K562 treated with DMSO at 1 percent for 12 hours (cell line): ENCODE results near the gene COL5A1. TPM values are rescaled to one million over a fixed set of nuclear protein-coding genes. Genes with fewer than 3 reads are reported as not detected.

ENCODE experiments used
- total RNA-seq: library from RNA; unstranded; fragments of 300-600 nt; gene quantifications from 2 replicates; pipeline ENCODE4 v1.2.3, GENCODE V29; 2022; ENCODE audit not compliant: insufficient read depth

The COL5A1 gene
- 0.15 and 0.21 TPM in 2 replicates for total RNA-seq

DNA sequence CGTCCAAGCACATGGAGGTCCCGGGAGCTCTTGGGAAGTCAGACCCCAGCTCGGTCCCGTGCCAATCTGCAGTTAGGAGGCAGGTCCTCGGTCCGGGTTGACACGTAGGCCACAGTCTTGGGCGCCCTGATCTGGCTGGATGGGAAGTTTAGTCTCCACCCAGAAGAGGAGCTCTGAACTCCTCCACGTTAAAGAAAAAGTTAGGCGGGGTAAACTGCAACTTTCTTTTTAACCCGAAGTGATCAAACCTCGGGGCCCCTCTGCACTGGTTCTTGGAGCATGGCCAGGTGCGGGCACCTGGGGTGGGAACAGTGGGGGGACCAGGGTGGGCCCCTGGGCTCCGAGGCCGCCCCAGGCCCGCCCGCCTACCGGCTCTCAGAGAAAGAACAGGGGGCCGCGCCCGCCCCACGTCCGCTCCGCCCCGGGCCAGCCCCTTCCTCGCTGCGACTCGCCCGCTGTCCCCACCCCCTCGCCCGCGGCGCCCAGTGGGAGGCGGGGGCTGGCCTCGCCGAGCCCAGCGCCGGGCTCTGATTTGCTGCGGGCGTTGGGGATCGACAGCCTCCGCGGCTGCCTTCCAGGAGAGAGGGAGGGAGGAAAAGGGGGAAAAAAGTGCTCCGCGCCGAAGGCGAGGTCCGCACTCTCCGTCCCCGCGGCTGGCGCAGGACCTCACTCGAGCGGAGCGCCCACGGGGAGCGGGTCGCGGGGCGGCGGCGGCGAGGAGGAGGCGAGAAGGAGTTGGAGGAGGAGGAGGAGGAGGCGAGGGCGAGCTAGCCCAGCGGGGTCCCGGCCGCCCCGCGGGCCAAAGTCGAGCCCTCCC is at the start of gene COL5A1:
COL5A1 (plus strand) TSS at position 631 of the 817 bp plus-strand sequence. CDS start 385 bp downstream, outside the sequence.

DNA sequence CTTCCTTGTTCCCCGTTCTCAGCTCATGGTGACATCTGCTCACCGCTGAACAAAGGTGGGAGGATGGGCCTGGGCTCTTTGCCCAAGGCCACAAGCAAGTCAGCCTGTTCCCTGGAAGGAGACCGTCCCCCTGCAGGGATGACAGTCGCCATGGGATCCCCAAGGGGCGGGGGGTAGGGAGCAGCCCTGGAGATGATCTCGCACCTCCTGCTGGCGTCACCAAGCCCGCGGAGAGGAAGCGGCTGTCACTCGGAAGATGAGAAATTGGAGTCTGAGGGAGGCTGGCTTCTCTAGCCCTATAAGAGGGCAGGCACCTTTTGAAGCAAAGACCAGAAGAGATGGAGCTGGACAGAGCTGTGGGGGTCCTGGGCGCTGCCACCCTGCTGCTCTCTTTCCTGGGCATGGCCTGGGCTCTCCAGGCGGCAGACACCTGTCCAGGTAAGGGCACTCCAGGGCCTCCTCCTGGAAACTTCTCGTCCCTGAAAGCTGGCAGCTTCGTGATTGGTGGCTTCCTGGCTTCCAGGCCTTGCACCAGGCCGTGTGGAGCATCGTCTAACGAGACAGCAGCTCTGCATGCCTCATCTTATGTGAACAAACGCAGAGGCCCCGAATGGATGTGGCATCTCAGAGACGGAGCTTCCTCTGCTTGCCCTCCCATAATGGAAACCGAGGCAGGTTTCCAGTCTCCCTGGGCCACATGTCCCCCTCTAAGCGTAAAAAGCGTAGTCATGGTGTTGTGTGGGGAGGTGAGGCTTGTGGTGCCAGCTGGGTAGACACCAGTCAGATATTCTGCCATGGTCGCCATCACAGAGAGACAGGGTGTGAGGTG is 239.1 kb downstream of the COL5A1 start, which contains the start of gene FCN2:
FCN2 (plus strand) TSS at position 327 of the 829 bp plus-strand sequence; CDS start at position 339, 12 bp downstream.

Other genes starting within 250 kb of the COL5A1 start
- not detected in 2 replicates for gene FCN2, start 239.0 kb downstream of the COL5A1 start, total RNA-seq